Measurements from ENCODE around the gene USP37.

Gene USP37

DNA sequence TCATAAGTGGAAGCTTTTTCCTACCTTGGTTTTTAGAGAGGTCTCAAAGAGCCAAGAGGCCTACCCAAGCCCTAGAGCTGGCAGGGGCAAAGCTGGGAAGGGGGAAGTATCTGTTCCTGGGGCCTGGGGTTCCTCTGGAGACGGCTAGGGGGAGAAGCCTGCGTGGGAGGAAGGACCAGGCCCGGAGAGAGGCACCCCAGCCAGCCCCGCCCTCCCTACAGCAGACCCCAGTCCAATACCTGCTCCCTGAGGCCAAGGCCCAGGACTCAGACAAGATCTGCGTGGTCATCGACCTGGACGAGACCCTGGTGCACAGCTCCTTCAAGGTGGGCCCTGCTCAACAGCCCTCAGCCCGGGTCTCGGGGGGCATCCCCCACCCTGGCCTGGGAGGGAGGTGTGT, 166.3 kb downstream of the USP37 start:
- DNase-seq, result no peak

DNA sequence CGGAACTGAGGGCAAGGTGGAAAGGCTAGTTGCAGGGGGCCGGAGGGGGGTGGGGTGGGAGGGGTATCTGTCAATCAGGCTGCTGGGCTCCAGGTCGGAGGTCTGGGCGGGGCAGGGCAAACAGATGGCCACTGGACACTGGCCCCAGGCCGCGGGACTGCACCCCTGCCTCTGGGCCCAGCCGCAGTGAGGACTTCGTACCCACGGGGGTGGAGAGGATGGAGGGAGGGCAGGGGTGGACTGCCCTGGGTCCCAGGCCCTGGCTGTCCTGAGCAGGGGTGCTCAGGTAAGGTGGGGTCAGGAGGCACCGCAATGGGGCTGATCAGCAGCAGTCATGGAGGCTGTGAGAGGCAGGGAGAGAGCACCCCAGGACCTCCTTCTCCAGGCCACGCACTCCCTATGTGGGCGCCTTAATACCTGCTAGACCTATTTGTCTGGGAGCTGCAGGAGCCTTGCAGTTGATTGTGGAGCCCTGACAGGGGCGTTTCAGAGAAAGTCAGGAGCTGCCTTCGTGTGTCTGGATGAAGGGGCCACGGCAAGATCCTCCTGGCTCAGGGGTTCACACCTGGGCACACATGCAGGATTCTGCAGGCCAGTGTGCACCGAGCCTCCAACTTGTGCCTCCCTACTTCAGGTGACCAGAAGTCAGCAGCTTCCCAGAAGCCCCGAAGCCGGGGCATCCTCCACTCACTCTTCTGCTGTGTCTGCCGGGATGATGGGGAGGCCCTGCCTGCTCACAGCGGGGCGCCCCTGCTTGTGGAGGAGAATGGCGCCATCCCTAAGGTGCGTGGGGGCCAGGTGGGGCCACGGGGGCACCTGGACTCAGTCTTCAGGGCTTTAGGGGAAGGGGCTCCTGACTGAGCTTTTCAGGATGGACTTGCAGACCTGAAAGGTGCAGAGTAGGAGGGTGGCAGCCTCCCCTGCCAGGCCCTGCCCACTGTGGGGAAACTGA, 166.9 kb downstream of the USP37 start:
- no peak for DNase-seq
